Measurements from ENCODE around the gene CHP2. TPM values are rescaled to one million over a fixed set of nuclear protein-coding genes. Genes with fewer than 3 reads are reported as not detected.
A peak's percentile ranks its signal among the peaks of the same experiment; 100 is the strongest.
"Not testable (repeated sequence)": the region's sequence is repeated elsewhere in the genome, so short reads cannot be mapped to it uniquely, and the experiment has no call there.

CHP2 gene
- total and polyA plus RNA-seq, 2 experiments from 2014 or later, result not detected

GRCh38 chr16:23726710-23727109 lies 28.1 kb upstream of the CHP2 start:
- no peak overlapping the region for H2AFZ ChIP-seq
- H3F3A ChIP-seq (ENCODE audit: insufficient read depth), result no peaks in the 10 kb centered on the region
- TF ChIP-seq EZH2 (IDR thresholded peaks at IDR 0.05; ENCODE audit: insufficient read depth, poor library complexity, severe bottlenecking) (no peak), EZH2phosphoT487 (IDR thresholded peaks at IDR 0.05; ENCODE audit: insufficient read depth, low read depth) (no peak)
- H3K79me2 ChIP-seq (ENCODE audit: insufficient read depth), result no peaks in the 10 kb centered on the region
- no peaks in the 10 kb centered on the region for H3K4me1 ChIP-seq (ENCODE audit: insufficient read depth)
- H3K4me3 ChIP-seq, result no peak overlapping the region
- DNase-seq, result no peak
- in situ Hi-C loops (cut with MboI), result no loop called here
- H3K27me3 ChIP-seq (replicated peaks; ENCODE audit: insufficient read depth), result no peaks in the 10 kb centered on the region
- H3K9me3 ChIP-seq (ENCODE audit: low read depth), result no peaks in the 10 kb centered on the region
- H3K4me2 ChIP-seq (ENCODE audit: unreplicated experiment), result no peak overlapping the region
- no peaks in the 10 kb centered on the region for H3K36me3 ChIP-seq (ENCODE audit: low read depth)
- H4K20me1 ChIP-seq (ENCODE audit: insufficient read depth), result no peaks in the 10 kb centered on the region
- no peaks in the 10 kb centered on the region for H3K9me2 ChIP-seq (ENCODE audit: insufficient read depth)
- 77 to 89% methylated on average over 3 of the region's 3 CpGs for WGBS, 2 experiments (ENCODE audit: low coverage in 1 of 2, low lambda C conversion rate in 2 of 2, missing lambda C conversion rate in 2 of 2)
- no peak overlapping the region for H3K9ac ChIP-seq
- H3K27ac ChIP-seq, result no peak overlapping the region

DNA sequence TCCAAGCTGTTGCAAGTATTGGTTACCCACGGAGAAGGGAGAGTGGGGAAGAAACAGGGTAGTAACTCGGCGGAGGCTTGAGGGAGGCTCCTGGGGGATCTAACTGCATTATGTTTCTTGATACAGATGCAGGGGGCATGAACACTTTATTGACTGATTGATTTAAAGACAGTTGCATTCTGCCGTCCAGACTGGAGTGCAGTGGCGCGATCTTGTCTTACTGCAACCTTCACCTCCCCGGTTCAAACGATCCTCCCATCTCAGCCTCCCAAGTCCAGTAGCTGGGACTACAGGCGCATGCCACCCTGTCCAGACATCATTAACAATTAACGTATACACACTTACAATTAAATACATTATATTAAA lies 26.7 kb upstream of the CHP2 start:
- Histone ChIP-seq H3K79me2 (ENCODE audit: insufficient read depth) (no peaks in the 10 kb centered on the region), H3K9me3 (ENCODE audit: low read depth) (no peaks in the 10 kb centered on the region), H4K20me1 (ENCODE audit: insufficient read depth) (no peaks in the 10 kb centered on the region), H3F3A (ENCODE audit: insufficient read depth) (no peaks in the 10 kb centered on the region), H3K9me2 (ENCODE audit: insufficient read depth) (no peaks in the 10 kb centered on the region), H3K36me3 (ENCODE audit: low read depth) (no peaks in the 10 kb centered on the region), H3K27ac (no peak overlapping the region), H3K4me1 (ENCODE audit: insufficient read depth) (no peaks in the 10 kb centered on the region), H3K27me3 (replicated peaks; ENCODE audit: insufficient read depth) (no peaks in the 10 kb centered on the region), H3K4me2 (ENCODE audit: unreplicated experiment) (no peak overlapping the region), H2AFZ (peak overlapping the region; percentile 46; the same call in 1 of the 2 replicates), H3K9ac (no peak overlapping the region), H3K4me3 (no peak overlapping the region)
- 59 to 60% methylated on average over 10 of the region's 10 CpGs for WGBS, 2 experiments (ENCODE audit: low coverage in 1 of 2, low lambda C conversion rate in 2 of 2, missing lambda C conversion rate in 2 of 2)
- no peak for DNase-seq
- no peak for TF ChIP-seq EZH2 (IDR thresholded peaks at IDR 0.05; ENCODE audit: insufficient read depth, poor library complexity, severe bottlenecking)
- no peak for TF ChIP-seq EZH2phosphoT487 (IDR thresholded peaks at IDR 0.05; ENCODE audit: insufficient read depth, low read depth)
- in situ Hi-C loops (cut with MboI), result no loop called here

GRCh38 chr16:23729503-23730424 lies 25.1 kb upstream of the CHP2 start:
- Histone ChIP-seq H3K79me2 (ENCODE audit: insufficient read depth) (no peaks in the 10 kb centered on the region), H3F3A (ENCODE audit: insufficient read depth) (no peaks in the 10 kb centered on the region), H3K4me1 (ENCODE audit: insufficient read depth) (no peaks in the 10 kb centered on the region), H3K9ac (no peak overlapping the region), H3K36me3 (ENCODE audit: low read depth) (no peaks in the 10 kb centered on the region), H3K4me3 (no peak overlapping the region), H3K4me2 (ENCODE audit: unreplicated experiment) (no peak overlapping the region), H3K27me3 (replicated peaks; ENCODE audit: insufficient read depth) (0 out of 2 replicates have a peak, but pooled peaks cover 4% of the 10 kb centered on the region), H4K20me1 (ENCODE audit: insufficient read depth) (no peaks in the 10 kb centered on the region), H2AFZ (peak overlapping the region; percentile 66), H3K9me3 (ENCODE audit: low read depth) (no peaks in the 10 kb centered on the region), H3K9me2 (ENCODE audit: insufficient read depth) (no peaks in the 10 kb centered on the region), H3K27ac (no peak overlapping the region)
- 52 to 57% methylated on average over 12 of the region's 12 CpGs for WGBS, 2 experiments (ENCODE audit: low coverage in 1 of 2, low lambda C conversion rate in 2 of 2, missing lambda C conversion rate in 2 of 2)
- TF ChIP-seq EZH2phosphoT487 (IDR thresholded peaks at IDR 0.05; ENCODE audit: insufficient read depth, low read depth) (no peak), EZH2 (IDR thresholded peaks at IDR 0.05; ENCODE audit: insufficient read depth, poor library complexity, severe bottlenecking) (no peak)
- in situ Hi-C loops (cut with MboI), result no loop called here
- peak; percentile 48 for DNase-seq

GRCh38 chr16:23734176-23734893 lies 20.5 kb upstream of the CHP2 start:
- Histone ChIP-seq H4K20me1 (ENCODE audit: insufficient read depth) (no peaks in the 10 kb centered on the region), H3F3A (ENCODE audit: insufficient read depth) (no peaks in the 10 kb centered on the region), H3K4me3 (no peak overlapping the region), H3K27me3 (replicated peaks; ENCODE audit: insufficient read depth) (peaks cover 4% of the 10 kb centered on the region; the same call in 1 of the 2 replicates), H3K36me3 (ENCODE audit: low read depth) (no peaks in the 10 kb centered on the region), H3K9me2 (ENCODE audit: insufficient read depth) (no peaks in the 10 kb centered on the region), H3K9ac (no peak overlapping the region), H3K4me1 (ENCODE audit: insufficient read depth) (no peaks in the 10 kb centered on the region), H2AFZ (no peak overlapping the region), H3K27ac (no peak overlapping the region), H3K79me2 (ENCODE audit: insufficient read depth) (no peaks in the 10 kb centered on the region), H3K9me3 (ENCODE audit: low read depth) (no peaks in the 10 kb centered on the region), H3K4me2 (ENCODE audit: unreplicated experiment) (no peak overlapping the region)
- in situ Hi-C loops (cut with MboI), result no loop called here
- DNase-seq, result no peak
- TF ChIP-seq EZH2phosphoT487 (IDR thresholded peaks at IDR 0.05; ENCODE audit: insufficient read depth, low read depth), result no peak
- no peak for TF ChIP-seq EZH2 (IDR thresholded peaks at IDR 0.05; ENCODE audit: insufficient read depth, poor library complexity, severe bottlenecking)
- WGBS, 2 experiments (ENCODE audit: low coverage in 1 of 2, low lambda C conversion rate in 2 of 2, missing lambda C conversion rate in 2 of 2), result 57 to 62% methylated on average over 16 to 19 of the region's 19 CpGs

GRCh38 chr16:23737423-23738028 lies 17.3 kb upstream of the CHP2 start:
- H3K9ac ChIP-seq; DNase-seq; in situ Hi-C loops (cut with MboI); H3K36me3 ChIP-seq (ENCODE audit: low read depth); H3K4me2 ChIP-seq (ENCODE audit: unreplicated experiment); H3K27me3 ChIP-seq (replicated peaks; ENCODE audit: insufficient read depth); H3K4me1 ChIP-seq (ENCODE audit: insufficient read depth); H3K9me3 ChIP-seq (ENCODE audit: low read depth); H3K4me3 ChIP-seq; H3K79me2 ChIP-seq (ENCODE audit: insufficient read depth); H2AFZ ChIP-seq; H3F3A ChIP-seq (ENCODE audit: insufficient read depth); H3K9me2 ChIP-seq (ENCODE audit: insufficient read depth); H4K20me1 ChIP-seq (ENCODE audit: insufficient read depth); H3K27ac ChIP-seq: not testable (repeated sequence)
- WGBS, 2 experiments (ENCODE audit: low coverage in 1 of 2, low lambda C conversion rate in 2 of 2, missing lambda C conversion rate in 2 of 2), result 32 to 47% methylated on average over 1 of the region's 1 CpG
